NB4 (cell line): ENCODE measurements around the gene HTR3E.

Experiments used
- CTCF ChIP-seq: IDR thresholded peaks from one replicate; pipeline ENCODE4 v1.5.1; 2012; ENCODE audit warnings: low read depth, low read length
- MAX ChIP-seq: IDR thresholded peaks from 2 replicates; pipeline ENCODE4 v1.6.1; 2011; ENCODE audit warnings: low read depth, low read length

- TF ChIP-seq MAX (no peak), CTCF (no peak)
These were observed 44.1 kb upstream of the HTR3E start, which contains the start of gene HTR3C for GRCh38 chr3:184052767-184053166.
